GM19238 (cell line): ENCODE results near the gene UBA1.

ENCODE experiments used
- DNase-seq: peaks from one replicate; pipeline ENCODE4 v3.0.0; 2011; ENCODE audit warnings: low spot score; ENCODE audit not compliant: insufficient read length

UBA1 gene

GRCh38 chrX:47169726-47170515, 23.7 kb upstream of the UBA1 start:
- DNase-seq = no peak

- no peak for DNase-seq
Measured at GRCh38 chrX:47170861-47171692, 22.6 kb upstream of the UBA1 start.

GRCh38 chrX:47171996-47172395, 21.6 kb upstream of the UBA1 start:
- no peak for DNase-seq

- DNase-seq = no peak
Measured at GRCh38 chrX:47172549-47172948, 21.1 kb upstream of the UBA1 start.

GRCh38 chrX:47172971-47173792, 20.4 kb upstream of the UBA1 start:
- DNase-seq = no peak

GRCh38 chrX:47174376-47174775, 19.3 kb upstream of the UBA1 start:
- DNase-seq = no peak

- no peak for DNase-seq
Measured at GRCh38 chrX:47174846-47175587, 18.6 kb upstream of the UBA1 start.

- DNase-seq = no peak
Measured at GRCh38 chrX:47175588-47175980, 18.0 kb upstream of the UBA1 start.

- no peak for DNase-seq
Measured at GRCh38 chrX:47176101-47176740, 17.4 kb upstream of the UBA1 start.

GRCh38 chrX:47177079-47177478, 16.6 kb upstream of the UBA1 start:
- no peak for DNase-seq

- no peak for DNase-seq
Measured at GRCh38 chrX:47178337-47178736, 15.3 kb upstream of the UBA1 start.

- DNase-seq = no peak
Measured at GRCh38 chrX:47179221-47179927, 14.3 kb upstream of the UBA1 start.

GRCh38 chrX:47179928-47180255, 13.7 kb upstream of the UBA1 start:
- DNase-seq = no peak

GRCh38 chrX:47180346-47180745, 13.3 kb upstream of the UBA1 start:
- DNase-seq = no peak

- DNase-seq = no peak
Measured at GRCh38 chrX:47181301-47181700, 12.3 kb upstream of the UBA1 start.

GRCh38 chrX:47182106-47182700, 11.4 kb upstream of the UBA1 start:
- DNase-seq = no peak

- DNase-seq = no peak
Measured at GRCh38 chrX:47184486-47184885, 9.1 kb upstream of the UBA1 start.

- DNase-seq = no peak
Measured at GRCh38 chrX:47185241-47185640, 8.4 kb upstream of the UBA1 start.

GRCh38 chrX:47186096-47186740, 7.4 kb upstream of the UBA1 start:
- no peak for DNase-seq
